BJ (cell line): ENCODE measurements around the gene TDG. TPM values are rescaled to one million over a fixed set of nuclear protein-coding genes. Genes with fewer than 3 reads are reported as not detected.

Experiments
- CTCF ChIA-PET: fragments of 350-600 bp; formaldehyde crosslinking; extraction: SDS; loops from one replicate; lab custom pipeline; 2021; ENCODE audit warnings: antibody characterized with exemption, inconsistent platforms; lab: Yijun Ruan, JAX
- POLR2A ChIA-PET: fragments of 300-600 bp; sonication (Branson Sonifier 250); formaldehyde crosslinking; extraction: SDS; loops from one replicate; lab custom pipeline; 2021; ENCODE audit warnings: antibody characterized with exemption; lab: Charles Lee
- DNase-seq: peaks from one replicate; pipeline ENCODE4 v3.0.0-alpha.2; 2011; ENCODE audit warnings: low read depth
- H3K27me3 ChIP-seq: 2 replicates; pipeline ENCODE4 v1.6.0; 2011; ENCODE audit warnings: low read length; ENCODE audit not compliant: control insufficient read depth, insufficient read depth
- H3K36me3 ChIP-seq: 2 replicates; pipeline ENCODE4 v1.5.1; 2011; ENCODE audit warnings: low read length; ENCODE audit not compliant: control insufficient read depth, insufficient read depth
- H3K4me3 ChIP-seq: 2 replicates; pipeline ENCODE4 v1.5.1; 2011; ENCODE audit warnings: low read depth, mild to moderate bottlenecking, control low read depth, low read length
- CTCF ChIP-seq: IDR thresholded peaks from 2 replicates; pipeline ENCODE4 v1.5.1; 2011; ENCODE audit warnings: low read depth, mild to moderate bottlenecking, control low read depth, inconsistent platforms, low read length, moderate library complexity; ENCODE audit not compliant: insufficient read depth
- polyA plus RNA-seq: library from polyadenylated mRNA; depleted of rRNA; stranded (reverse); fragments of >200 nt; gene quantifications from 2 replicates; pipeline ENCODE4 v1.2.3, GENCODE V29; 2011

The TDG gene
- polyA plus RNA-seq, 1 experiment, result 10.4 TPM

DNA sequence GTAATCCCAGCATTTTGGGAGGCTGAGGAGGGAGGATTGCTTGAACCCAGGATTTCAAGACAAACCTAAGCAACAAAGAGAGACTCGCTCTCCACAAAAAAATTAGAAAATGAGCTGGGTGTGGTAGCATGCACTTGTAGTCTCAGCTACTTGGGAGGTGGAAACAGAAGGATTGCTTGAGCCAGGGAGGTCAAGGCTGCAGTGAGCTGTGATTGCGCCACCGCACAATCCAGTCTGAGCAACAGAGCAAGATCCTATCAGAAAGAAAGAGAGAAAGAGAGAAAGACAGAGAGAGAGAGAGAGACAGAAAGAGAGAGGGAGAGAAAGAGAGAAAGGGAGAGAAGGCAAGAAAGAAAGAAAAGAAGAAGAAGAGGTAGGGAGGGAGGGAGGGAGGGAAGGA lies 37.0 kb downstream of the TDG start:
- ChIA-PET CTCF (no interaction called here), POLR2A (no interaction called here)
- Histone ChIP-seq H3K27me3 (no peaks in the 10 kb centered on the region), H3K4me3 (no peak overlapping the region), H3K36me3 (no peaks in the 10 kb centered on the region; the same call in 1 of the 2 replicates)
- TF ChIP-seq CTCF, result no peak
- DNase-seq, result no peak

GRCh38 chr12:104003596-104003995 lies 37.9 kb downstream of the TDG start:
- TF ChIP-seq CTCF, result no peak
- no peaks in the 10 kb centered on the region; the same call in 1 of the 2 replicates for H3K36me3 ChIP-seq
- no peak for DNase-seq
- CTCF ChIA-PET, result no interaction called here
- POLR2A ChIA-PET, result no interaction called here
- no peaks in the 10 kb centered on the region for H3K27me3 ChIP-seq
- no peak overlapping the region for H3K4me3 ChIP-seq

GRCh38 chr12:104006929-104007328 lies 41.3 kb downstream of the TDG start:
- CTCF ChIA-PET, result no interaction called here
- no peak overlapping the region for H3K4me3 ChIP-seq
- H3K27me3 ChIP-seq, result no peaks in the 10 kb centered on the region
- H3K36me3 ChIP-seq, result no peaks in the 10 kb centered on the region
- peak; percentile 29 for DNase-seq
- POLR2A ChIA-PET, result no interaction called here
- no peak for TF ChIP-seq CTCF

DNA sequence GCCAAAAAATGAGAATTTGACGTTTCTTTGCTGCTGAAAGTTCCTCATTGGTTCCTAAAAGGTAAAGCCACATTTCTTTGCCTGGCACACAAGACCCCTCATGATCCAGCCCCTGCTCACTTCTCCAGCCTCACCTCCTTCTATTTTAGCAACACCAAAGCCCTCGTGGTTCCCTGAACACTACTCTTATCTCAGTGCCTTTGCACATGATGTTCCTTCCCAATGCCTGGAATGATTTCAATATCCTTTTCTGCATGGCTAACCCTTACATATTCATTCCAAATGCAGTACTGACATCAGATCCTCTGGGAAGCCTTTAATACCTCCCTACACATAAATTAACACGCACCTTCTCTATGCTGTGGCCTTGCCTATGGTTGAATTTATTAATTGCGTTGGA lies 44.4 kb downstream of the TDG start:
- DNase-seq, result no peak
- Histone ChIP-seq H3K36me3 (peaks cover 2% of the 10 kb centered on the region; the same call in 1 of the 2 replicates), H3K4me3 (no peak overlapping the region), H3K27me3 (no peaks in the 10 kb centered on the region)
- ChIA-PET POLR2A (no interaction called here), CTCF (no interaction called here)
- no peak for TF ChIP-seq CTCF

GRCh38 chr12:104010606-104011169 lies 45.0 kb downstream of the TDG start:
- no peak for DNase-seq
- no peak for TF ChIP-seq CTCF
- H3K27me3 ChIP-seq, result no peaks in the 10 kb centered on the region
- H3K36me3 ChIP-seq, result peaks cover 2% of the 10 kb centered on the region; the same call in 1 of the 2 replicates
- no peak overlapping the region for H3K4me3 ChIP-seq
- POLR2A ChIA-PET, result no interaction called here
- CTCF ChIA-PET, result interaction anchor here (1.1 kb wide), 1 partner anchor 35 kb away, joined by 3 read pairs; no protein-coding TSS in a partner anchor
